GM12875 (cell line): ENCODE data around the gene ANKRD62.

ENCODE experiments used
- H3K4me3 ChIP-seq: one replicate; pipeline ENCODE4 v1.5.1; 2011; ENCODE audit warnings: low read depth, low read length, control low read depth
- CTCF ChIP-seq: IDR thresholded peaks from 2 replicates; pipeline ENCODE4 v1.5.1; 2011; ENCODE audit warnings: low read depth, mild to moderate bottlenecking, control low read depth, inconsistent platforms, low read length, moderate library complexity, borderline replicate concordance; ENCODE audit not compliant: insufficient read depth

ANKRD62 gene

GRCh38 chr18:12101266-12101665, 7.6 kb downstream of the ANKRD62 start:
- no peak overlapping the region for H3K4me3 ChIP-seq
- TF ChIP-seq CTCF: no peak

GRCh38 chr18:12102136-12102842, 8.6 kb downstream of the ANKRD62 start:
- no peak for TF ChIP-seq CTCF
- no peak overlapping the region for H3K4me3 ChIP-seq

- TF ChIP-seq CTCF: no peak
- no peak overlapping the region for H3K4me3 ChIP-seq
These were observed 12.8 kb downstream of the ANKRD62 start for GRCh38 chr18:12106471-12106870.

GRCh38 chr18:12109836-12110235, 16.2 kb downstream of the ANKRD62 start:
- no peak overlapping the region for H3K4me3 ChIP-seq
- no peak for TF ChIP-seq CTCF

GRCh38 chr18:12113999-12114646, 20.5 kb downstream of the ANKRD62 start:
- TF ChIP-seq CTCF: no peak
- no peak overlapping the region for H3K4me3 ChIP-seq

GRCh38 chr18:12119358-12119757, 25.7 kb downstream of the ANKRD62 start:
- TF ChIP-seq CTCF: no peak
- H3K4me3 ChIP-seq: no peak overlapping the region
